Mesenchymal stem cell (in vitro differentiated cells and primary cell): ENCODE results near the gene NBDY.

Source experiments
- DNase-seq: peaks from one replicate; pipeline ENCODE4 v3.0.0-alpha.2; 2013
- H2AFZ ChIP-seq: one replicate; pipeline ENCODE4 v1.6.1; 2013; ENCODE audit warnings: low read depth, mild to moderate bottlenecking, control low read depth, inconsistent platforms, low read length, moderate library complexity
- H2AK5ac ChIP-seq: 2 replicates; pipeline ENCODE4 v1.6.1; 2013; ENCODE audit warnings: low read length, moderate library complexity, mild to moderate bottlenecking, inconsistent platforms; ENCODE audit not compliant: severe bottlenecking
- H2BK120ac ChIP-seq: one replicate; pipeline ENCODE4 v1.6.1; 2013; ENCODE audit warnings: low read depth, mild to moderate bottlenecking, inconsistent platforms, low read length, moderate library complexity
- H2BK12ac ChIP-seq, 2 experiments: one replicate each; pipeline ENCODE4 v1.6.1; 2013; ENCODE audit warnings: inconsistent platforms in 2 of 2, low read length in 2 of 2, mild to moderate bottlenecking in 2 of 2, moderate library complexity in 2 of 2, control low read depth in 1 of 2
- H2BK15ac ChIP-seq: one replicate; pipeline ENCODE4 v1.6.1; 2013; ENCODE audit warnings: mild to moderate bottlenecking, low read depth, inconsistent platforms; ENCODE audit not compliant: poor library complexity, severe bottlenecking
- H2BK5ac ChIP-seq: 2 replicates; pipeline ENCODE4 v1.6.1; 2013; ENCODE audit warnings: low read depth, mild to moderate bottlenecking, low read length, control low read depth, inconsistent platforms; ENCODE audit not compliant: poor library complexity, severe bottlenecking
- H3K14ac ChIP-seq, 2 experiments: one replicate each; pipeline ENCODE4 v1.6.1; 2013; ENCODE audit warnings: inconsistent platforms in 2 of 2, low read length in 2 of 2, control low read depth in 1 of 2, mild to moderate bottlenecking in 1 of 2, moderate library complexity in 1 of 2
- H3K18ac ChIP-seq, 2 experiments: one replicate each; pipeline ENCODE4 v1.6.1; 2013; ENCODE audit warnings: inconsistent platforms in 2 of 2, low read length in 2 of 2, control low read depth in 1 of 2, low read depth in 1 of 2, mild to moderate bottlenecking in 1 of 2
- H3K23ac ChIP-seq, 2 experiments: one replicate each; pipeline ENCODE4 v1.6.1; 2013; ENCODE audit warnings: inconsistent platforms in 2 of 2, low read length in 2 of 2, mild to moderate bottlenecking in 2 of 2, moderate library complexity in 2 of 2, control low read depth in 1 of 2
- H3K27ac ChIP-seq: 2 replicates; pipeline ENCODE4 v1.5.1; 2013; ENCODE audit warnings: mild to moderate bottlenecking, moderate library complexity, low read length, control low read depth, inconsistent platforms; ENCODE audit not compliant: poor library complexity, severe bottlenecking
- H3K27me3 ChIP-seq, 2 experiments: 2 replicates each; pipeline versions ENCODE4 v1.6.1 to v1.7.0; 2013; ENCODE audit warnings: low read length in 2 of 2, mild to moderate bottlenecking in 2 of 2, moderate library complexity in 2 of 2, control low read depth in 1 of 2, inconsistent platforms in 1 of 2; ENCODE audit not compliant: control insufficient read depth in 1 of 2, insufficient read depth in 1 of 2
- H3K36me3 ChIP-seq, 2 experiments: 2 replicates each; pipeline versions ENCODE4 v1.6.1 to v1.7.0; 2013; ENCODE audit warnings: low read length in 2 of 2, control low read depth in 1 of 2, inconsistent platforms in 1 of 2, low read depth in 1 of 2, mild to moderate bottlenecking in 1 of 2; ENCODE audit not compliant: insufficient read depth in 2 of 2, control insufficient read depth in 1 of 2
- H3K4ac ChIP-seq, 2 experiments: one replicate each; pipeline ENCODE4 v1.6.1; 2013; ENCODE audit warnings: inconsistent platforms in 2 of 2, low read length in 2 of 2, mild to moderate bottlenecking in 2 of 2, moderate library complexity in 2 of 2, control low read depth in 1 of 2, low read depth in 1 of 2
- H3K4me1 ChIP-seq: 2 replicates; pipeline ENCODE4 v1.6.1; 2013; ENCODE audit warnings: low read depth, low read length, control low read depth; ENCODE audit not compliant: control insufficient read depth, insufficient read depth
- H3K4me2 ChIP-seq: 2 replicates; pipeline ENCODE4 v1.6.1; 2013; ENCODE audit warnings: low read length, mild to moderate bottlenecking, inconsistent platforms; ENCODE audit not compliant: poor library complexity, severe bottlenecking
- H3K4me3 ChIP-seq, 2 experiments: 2 replicates each; pipeline versions ENCODE4 v1.5.1 to v1.7.0; 2013; ENCODE audit warnings: low read length in 2 of 2, mild to moderate bottlenecking in 2 of 2, control low read depth in 1 of 2, low read depth in 1 of 2; ENCODE audit not compliant: insufficient read depth in 1 of 2
- H3K79me1 ChIP-seq: replicated peaks from 2 replicates; pipeline ENCODE4 v1.6.1; 2013; ENCODE audit warnings: mild to moderate bottlenecking, control low read depth, low read length, inconsistent platforms; ENCODE audit not compliant: poor library complexity, severe bottlenecking
- H3K9ac ChIP-seq: 2 replicates; pipeline ENCODE4 v1.7.0; 2013; ENCODE audit warnings: mild to moderate bottlenecking, low read length, moderate library complexity
- H3K9me3 ChIP-seq: 2 replicates; pipeline ENCODE4 v1.7.0; 2013; ENCODE audit warnings: mild to moderate bottlenecking, low read length; ENCODE audit not compliant: control insufficient read depth
- H4K8ac ChIP-seq: one replicate; pipeline ENCODE4 v1.6.1; 2013; ENCODE audit warnings: inconsistent platforms, mild to moderate bottlenecking, low read length, moderate library complexity
- H4K91ac ChIP-seq: one replicate; pipeline ENCODE4 v1.6.1; 2013; ENCODE audit warnings: mild to moderate bottlenecking, low read length, inconsistent platforms
- WGBS: methylation state at CpG from one replicate; pipeline ENCODE4 v1.1.7; 2013; ENCODE audit warnings: mixed read lengths; 5-methylcytosine and 5-hydroxymethylcytosine counted together

Gene NBDY

GRCh38 chrX:56783996-56784620 lies 55.1 kb downstream of the NBDY start:
- H3K4ac ChIP-seq = no peak overlapping the region
- H2AK5ac ChIP-seq = no peak overlapping the region
- WGBS = 97% methylated on average over 8 of the region's 9 CpGs
- H3K79me1 ChIP-seq = peaks cover 20% of the 10 kb centered on the region
- no peak for DNase-seq
- H3K23ac ChIP-seq = no peak overlapping the region
- H2BK15ac ChIP-seq = no peak overlapping the region
- H2AFZ ChIP-seq = no peak overlapping the region
- H3K36me3 ChIP-seq = peaks cover 0 to 33% of the 10 kb centered on the region in 2 experiments
- no peak overlapping the region for H3K14ac ChIP-seq
- H4K8ac ChIP-seq = no peak overlapping the region
- no peak overlapping the region for H2BK5ac ChIP-seq
- no peak overlapping the region for H2BK12ac ChIP-seq
- no peak overlapping the region for H4K91ac ChIP-seq
- H3K27me3 ChIP-seq = no peaks in the 10 kb centered on the region
- H3K9me3 ChIP-seq = no peaks in the 10 kb centered on the region
- no peaks in the 10 kb centered on the region for H3K4me1 ChIP-seq
- H3K9ac ChIP-seq = no peak overlapping the region
- no peak overlapping the region for H3K18ac ChIP-seq
- H2BK120ac ChIP-seq = no peak overlapping the region
- H3K4me3 ChIP-seq = peak overlapping the region in 1 of 2 experiments; percentile 69
- H3K27ac ChIP-seq = no peak overlapping the region
- no peak overlapping the region for H3K4me2 ChIP-seq

- 99% methylated on average over 14 of the region's 14 CpGs for WGBS
- no peak overlapping the region for H4K8ac ChIP-seq
- H3K4me2 ChIP-seq = no peak overlapping the region
- H3K4me1 ChIP-seq = no peaks in the 10 kb centered on the region
- no peaks in the 10 kb centered on the region for H3K27me3 ChIP-seq
- H3K4ac ChIP-seq = no peak overlapping the region
- no peak overlapping the region for H2AK5ac ChIP-seq
- H2BK12ac ChIP-seq = no peak overlapping the region
- no peak overlapping the region for H3K18ac ChIP-seq
- no peak overlapping the region for H3K4me3 ChIP-seq
- H3K27ac ChIP-seq = no peak overlapping the region
- H3K9ac ChIP-seq = no peak overlapping the region
- no peak overlapping the region for H2BK15ac ChIP-seq
- no peak overlapping the region for H2BK120ac ChIP-seq
- no peak overlapping the region for H2AFZ ChIP-seq
- H3K79me1 ChIP-seq = peaks cover 20% of the 10 kb centered on the region
- DNase-seq = no peak
- H3K14ac ChIP-seq = no peak overlapping the region
- no peak overlapping the region for H3K23ac ChIP-seq
- H2BK5ac ChIP-seq = no peak overlapping the region
- H4K91ac ChIP-seq = no peak overlapping the region
- H3K9me3 ChIP-seq = no peaks in the 10 kb centered on the region
- peaks cover 0 to 36% of the 10 kb centered on the region in 2 experiments for H3K36me3 ChIP-seq
These were observed 55.6 kb downstream of the NBDY start for GRCh38 chrX:56784666-56785065.

- H3K27me3 ChIP-seq = no peaks in the 10 kb centered on the region
- H2BK12ac ChIP-seq = no peak overlapping the region
- H3K4me3 ChIP-seq = no peak overlapping the region
- no peak overlapping the region for H3K23ac ChIP-seq
- H3K9ac ChIP-seq = no peak overlapping the region
- H3K4ac ChIP-seq = no peak overlapping the region
- no peak for DNase-seq
- H2BK15ac ChIP-seq = no peak overlapping the region
- H3K4me1 ChIP-seq = no peaks in the 10 kb centered on the region
- no peak overlapping the region for H2AFZ ChIP-seq
- H3K4me2 ChIP-seq = no peak overlapping the region
- H3K18ac ChIP-seq = no peak overlapping the region
- WGBS = 89% methylated on average over 4 of the region's 7 CpGs
- H3K9me3 ChIP-seq = no peaks in the 10 kb centered on the region
- no peak overlapping the region for H3K27ac ChIP-seq
- no peak overlapping the region for H2BK120ac ChIP-seq
- peaks cover 0 to 36% of the 10 kb centered on the region in 2 experiments for H3K36me3 ChIP-seq
- H4K91ac ChIP-seq = no peak overlapping the region
- no peak overlapping the region for H3K14ac ChIP-seq
- no peak overlapping the region for H2BK5ac ChIP-seq
- no peak overlapping the region for H4K8ac ChIP-seq
- H3K79me1 ChIP-seq = peaks cover 20% of the 10 kb centered on the region
- no peak overlapping the region for H2AK5ac ChIP-seq
These were observed 56.4 kb downstream of the NBDY start for GRCh38 chrX:56785442-56785841.

- Histone ChIP-seq H2AFZ (no peak overlapping the region), H4K91ac (no peak overlapping the region), H4K8ac (no peak overlapping the region), H3K4me3 (no peak overlapping the region), H3K9ac (no peak overlapping the region), H3K18ac (no peak overlapping the region), H3K27me3 (no peaks in the 10 kb centered on the region), H3K4me2 (no peak overlapping the region), H3K4ac (no peak overlapping the region), H3K27ac (no peak overlapping the region), H3K36me3 (peaks cover 0 to 36% of the 10 kb centered on the region in 2 experiments), H2AK5ac (no peak overlapping the region), H2BK12ac (no peak overlapping the region), H3K4me1 (no peaks in the 10 kb centered on the region), H3K9me3 (no peaks in the 10 kb centered on the region), H3K14ac (no peak overlapping the region), H3K79me1 (peaks cover 19% of the 10 kb centered on the region), H2BK120ac (no peak overlapping the region), H2BK5ac (no peak overlapping the region), H3K23ac (no peak overlapping the region), H2BK15ac (no peak overlapping the region)
- 94% methylated on average over 6 of the region's 9 CpGs for WGBS
- DNase-seq = no peak
These were observed 58.1 kb downstream of the NBDY start for GRCh38 chrX:56786889-56787733.
